ENCODE data around the gene GZMM. TPM values are rescaled to one million over a fixed set of nuclear protein-coding genes. Genes with fewer than 3 reads are reported as not detected.

The GZMM gene
- total and polyA plus RNA-seq, 2 of the 13 experiments (the other 11 are each of a cell fraction or from before 2014, with no cell fraction given): 0.07 TPM; not detected in 1

- Histone ChIP-seq H2AFZ (ENCODE audit: low read length) (no peak overlapping the region), H3K9me3 (ENCODE audit: low read length) (no peaks in the 10 kb centered on the region), H3K79me2 (ENCODE audit: insufficient read depth, low read length) (no peaks in the 10 kb centered on the region), H3K4me1 (ENCODE audit: insufficient read depth, low read length) (peaks cover 16% of the 10 kb centered on the region), H3K4me3 (replicated peaks in 1 of 3; ENCODE audit: insufficient read depth in 1 of 3, low read depth in 2 of 3, low read length in 3 of 3) (no peak overlapping the region; a peak in 1 of 6 replicates), H3K4me2 (ENCODE audit: low read depth, low read length) (peak overlapping the region; percentile 3; the same call in 1 of the 2 replicates), H3K27me3 (ENCODE audit: control insufficient read depth in 1 of 2, insufficient read depth in 2 of 2, low read length in 2 of 2) (peaks cover 5 to 17% of the 10 kb centered on the region in 2 experiments; a peak in 3 of 5 replicates), H3K36me3 (replicated peaks in 1 of 2; ENCODE audit: control insufficient read depth in 1 of 2, insufficient read depth in 2 of 2, low read length in 2 of 2) (no peaks in the 10 kb centered on the region), H3K27ac (ENCODE audit: extremely low read length, insufficient read depth, low read length) (no peak overlapping the region), H4K20me1 (ENCODE audit: insufficient read depth, low read length) (no peaks in the 10 kb centered on the region; the same call in 1 of the 2 replicates), H3K9ac (ENCODE audit: insufficient read depth, low read depth, low read length) (no peak overlapping the region)
- in situ Hi-C loops (cut with HindIII; ENCODE audit: extremely low pct_ligation_motif_present, low pct_unique_long_range_greater_than_20kb) (no loop called here), intact Hi-C loops (cut with micrococcal nuclease; ENCODE audit: unreplicated experiment) (no loop called here)
- FAIRE-seq: no peak
- no TSS peak for BruUV-seq (replicated peaks)
- CTCF ChIA-PET (ENCODE audit: low intra/inter-chr PET ratio, low total read pairs): interaction anchor here (0.9 to 1.5 kb wide), 3 partner anchors 23 to 79 kb away, joined by 3 to 23 read pairs (median 3); partner anchors contain the start of gene BSG
- no peak for DNase-seq (ENCODE audit: low spot score)
- TF ChIP-seq FOXO1 (CRISPR knock-in tag; IDR thresholded peaks at IDR 0.05) (no peak), CBX5 (CRISPR knock-in tag; IDR thresholded peaks at IDR 0.05; ENCODE audit: borderline replicate concordance) (no peak), PATZ1 (CRISPR knock-in tag; IDR thresholded peaks at IDR 0.05) (0 out of 2 replicates have a peak, but pooled peaks have one; percentile 21), STAG1 (CRISPR knock-in tag; IDR thresholded peaks at IDR 0.05) (peak; percentile 39), ZNF468 (CRISPR knock-in tag; IDR thresholded peaks at IDR 0.05) (no peak), KDM5B (CRISPR knock-in tag; IDR thresholded peaks at IDR 0.05; ENCODE audit: borderline replicate concordance) (no peak), ZNF460 (CRISPR knock-in tag; IDR thresholded peaks at IDR 0.05; ENCODE audit: borderline replicate concordance) (no peak), SRSF1 (optimal IDR thresholded peaks at IDR 0.05; ENCODE audit: low read depth, low read length) (peak; percentile 4), HNRNPL (IDR thresholded peaks at IDR 0.05; ENCODE audit: low read depth, low read length) (0 out of 2 replicates have a peak, but pooled peaks have one; percentile 19), ZNF768 (CRISPR knock-in tag; IDR thresholded peaks at IDR 0.05) (peak; percentile 94), HOXA5 (CRISPR knock-in tag; IDR thresholded peaks at IDR 0.05) (no peak)
- TF ChIP-seq, protein P1, sequence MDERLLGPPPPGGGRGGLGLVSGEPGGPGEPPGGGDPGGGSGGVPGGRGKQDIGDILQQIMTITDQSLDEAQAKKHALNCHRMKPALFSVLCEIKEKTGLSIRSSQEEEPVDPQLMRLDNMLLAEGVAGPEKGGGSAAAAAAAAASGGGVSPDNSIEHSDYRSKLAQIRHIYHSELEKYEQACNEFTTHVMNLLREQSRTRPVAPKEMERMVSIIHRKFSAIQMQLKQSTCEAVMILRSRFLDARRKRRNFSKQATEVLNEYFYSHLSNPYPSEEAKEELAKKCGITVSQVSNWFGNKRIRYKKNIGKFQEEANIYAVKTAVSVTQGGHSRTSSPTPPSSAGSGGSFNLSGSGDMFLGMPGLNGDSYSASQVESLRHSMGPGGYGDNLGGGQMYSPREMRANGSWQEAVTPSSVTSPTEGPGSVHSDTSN (CRISPR knock-in tag; IDR thresholded peaks at IDR 0.05): no peak
- TF ChIP-seq, protein P2, sequence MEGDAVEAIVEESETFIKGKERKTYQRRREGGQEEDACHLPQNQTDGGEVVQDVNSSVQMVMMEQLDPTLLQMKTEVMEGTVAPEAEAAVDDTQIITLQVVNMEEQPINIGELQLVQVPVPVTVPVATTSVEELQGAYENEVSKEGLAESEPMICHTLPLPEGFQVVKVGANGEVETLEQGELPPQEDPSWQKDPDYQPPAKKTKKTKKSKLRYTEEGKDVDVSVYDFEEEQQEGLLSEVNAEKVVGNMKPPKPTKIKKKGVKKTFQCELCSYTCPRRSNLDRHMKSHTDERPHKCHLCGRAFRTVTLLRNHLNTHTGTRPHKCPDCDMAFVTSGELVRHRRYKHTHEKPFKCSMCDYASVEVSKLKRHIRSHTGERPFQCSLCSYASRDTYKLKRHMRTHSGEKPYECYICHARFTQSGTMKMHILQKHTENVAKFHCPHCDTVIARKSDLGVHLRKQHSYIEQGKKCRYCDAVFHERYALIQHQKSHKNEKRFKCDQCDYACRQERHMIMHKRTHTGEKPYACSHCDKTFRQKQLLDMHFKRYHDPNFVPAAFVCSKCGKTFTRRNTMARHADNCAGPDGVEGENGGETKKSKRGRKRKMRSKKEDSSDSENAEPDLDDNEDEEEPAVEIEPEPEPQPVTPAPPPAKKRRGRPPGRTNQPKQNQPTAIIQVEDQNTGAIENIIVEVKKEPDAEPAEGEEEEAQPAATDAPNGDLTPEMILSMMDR (CRISPR knock-in tag; IDR thresholded peaks at IDR 0.05): peak; percentile 61
- POLR2A ChIA-PET: interaction anchor here (1.0 kb wide), 1 partner anchor 24 kb away, joined by 3 read pairs; no protein-coding TSS in a partner anchor
- peak; percentile 19 for ATAC-seq
- 46% methylated on average over 18 of the region's 52 CpGs for WGBS (ENCODE audit: low lambda C conversion rate)
These were observed 5.3 kb downstream of the GZMM start for GRCh38 chr19:548886-549830.

Measured in HepG2 (cell line).